Activated CD4-positive, alpha-beta T cell treated with anti-CD3 and anti-CD28 coated beads, Interleukin-2, amount 10 ng/mL, durations not matched to agents 24 days and 14 days (primary cell): ENCODE results near the gene COIL. TPM values are rescaled to one million over a fixed set of nuclear protein-coding genes. Genes with fewer than 3 reads are reported as not detected.
A peak's percentile ranks its signal among the peaks of the same experiment; 100 is the strongest.
"Not testable (repeated sequence)": the region's sequence is repeated elsewhere in the genome, so short reads cannot be mapped to it uniquely, and the experiment has no call there.

Experiments used
- DNase-seq: peaks from one replicate; pipeline ENCODE4 v3.0.0; 2022
- H3K27ac Mint-ChIP-seq: one replicate; pipeline ENCODE4 v1.8.0; 2022; ENCODE audit warnings: mild to moderate bottlenecking, mixed read lengths
- H3K27me3 Mint-ChIP-seq: one replicate; pipeline ENCODE4 v1.8.0; 2022; ENCODE audit warnings: mixed read lengths
- H3K36me3 Mint-ChIP-seq: one replicate; pipeline ENCODE4 v1.8.0; 2022; ENCODE audit warnings: low read depth, mild to moderate bottlenecking, mixed read lengths
- H3K4me1 Mint-ChIP-seq: one replicate; pipeline ENCODE4 v1.8.0; 2021; ENCODE audit warnings: mixed read lengths
- H3K4me3 Mint-ChIP-seq: one replicate; pipeline ENCODE4 v1.8.0; 2022; ENCODE audit warnings: mild to moderate bottlenecking, moderate library complexity, mixed read lengths
- H3K9me3 Mint-ChIP-seq: one replicate; pipeline ENCODE4 v1.8.0; 2021; ENCODE audit warnings: mixed read lengths
- intact Hi-C: fragments of 100-400 bp; cut with micrococcal nuclease; formaldehyde crosslinking; loops from one replicate; pipeline ENCODE4 v1.15.1; 2023
- total RNA-seq: library from RNA; stranded (reverse); gene quantifications from 2 replicates; pipeline ENCODE4 v1.2.3, GENCODE V29; 2022

Gene COIL
- total RNA-seq, 1 donor from 2014 or later: 23.3 TPM

GRCh38 chr17:56970974-56971373, 10.1 kb upstream of the COIL start:
- no peaks in the 10 kb centered on the region for H3K9me3 Mint-ChIP-seq
- H3K4me3 Mint-ChIP-seq: no peak overlapping the region
- no peak for DNase-seq
- peaks cover 35% of the 10 kb centered on the region for H3K27me3 Mint-ChIP-seq
- H3K27ac Mint-ChIP-seq: no peak overlapping the region
- H3K4me1 Mint-ChIP-seq: no peaks in the 10 kb centered on the region
- intact Hi-C loops: no loop called here
- H3K36me3 Mint-ChIP-seq: no peaks in the 10 kb centered on the region

GRCh38 chr17:56966338-56966737, 5.5 kb upstream of the COIL start:
- Mint-ChIP-seq H3K4me1 (no peaks in the 10 kb centered on the region), H3K4me3 (no peak overlapping the region), H3K9me3 (no peaks in the 10 kb centered on the region), H3K36me3 (no peaks in the 10 kb centered on the region), H3K27me3 (peaks cover 13% of the 10 kb centered on the region), H3K27ac (no peak overlapping the region)
- no peak for DNase-seq
- intact Hi-C loops: no loop called here

- peaks cover 10% of the 10 kb centered on the region for H3K27me3 Mint-ChIP-seq
- H3K4me3 Mint-ChIP-seq, H3K9me3 Mint-ChIP-seq, DNase-seq, H3K27ac Mint-ChIP-seq, H3K36me3 Mint-ChIP-seq, H3K4me1 Mint-ChIP-seq, intact Hi-C loops: not testable (repeated sequence)
Measured at GRCh38 chr17:56965681-56966080, 4.8 kb upstream of the COIL start.

GRCh38 chr17:56965241-56965640, 4.4 kb upstream of the COIL start:
- H3K36me3 Mint-ChIP-seq, H3K4me3 Mint-ChIP-seq, H3K27ac Mint-ChIP-seq, H3K9me3 Mint-ChIP-seq, H3K4me1 Mint-ChIP-seq, intact Hi-C loops, DNase-seq, H3K27me3 Mint-ChIP-seq: not testable (repeated sequence)

- no peaks in the 10 kb centered on the region for H3K27me3 Mint-ChIP-seq
- intact Hi-C loops: no loop called here
- DNase-seq: no peak
- no peak overlapping the region for H3K4me3 Mint-ChIP-seq
- peaks cover 8% of the 10 kb centered on the region for H3K36me3 Mint-ChIP-seq
- peaks cover 19% of the 10 kb centered on the region for H3K4me1 Mint-ChIP-seq
- no peaks in the 10 kb centered on the region for H3K9me3 Mint-ChIP-seq
- no peak overlapping the region for H3K27ac Mint-ChIP-seq
Measured at GRCh38 chr17:56956992-56957391, 3.9 kb downstream of the COIL start.

GRCh38 chr17:56949595-56949994, 11.3 kb downstream of the COIL start:
- Mint-ChIP-seq H3K27me3 (no peaks in the 10 kb centered on the region), H3K4me1 (peaks cover 7% of the 10 kb centered on the region), H3K27ac (no peak overlapping the region), H3K4me3 (no peak overlapping the region), H3K36me3 (peaks cover 36% of the 10 kb centered on the region), H3K9me3 (no peaks in the 10 kb centered on the region)
- intact Hi-C loops: loop anchor here (10.0 kb wide), 1 partner anchor 355 kb away; the partner anchor contains the start of gene NOG
- no peak for DNase-seq

- Mint-ChIP-seq H3K4me1 (peaks cover 9% of the 10 kb centered on the region), H3K27me3 (no peaks in the 10 kb centered on the region), H3K27ac (no peak overlapping the region), H3K36me3 (peaks cover 43% of the 10 kb centered on the region), H3K9me3 (no peaks in the 10 kb centered on the region), H3K4me3 (no peak overlapping the region)
- DNase-seq: no peak
- intact Hi-C loops: loop anchor here (10.0 kb wide), 1 partner anchor 354 kb away; the partner anchor contains the start of gene NOG
Measured at GRCh38 chr17:56948491-56948890, 12.4 kb downstream of the COIL start.

GRCh38 chr17:56947741-56948140, 13.1 kb downstream of the COIL start:
- no peak for DNase-seq
- Mint-ChIP-seq H3K9me3 (no peaks in the 10 kb centered on the region), H3K27me3 (no peaks in the 10 kb centered on the region), H3K4me3 (no peak overlapping the region), H3K4me1 (peaks cover 9% of the 10 kb centered on the region), H3K27ac (no peak overlapping the region), H3K36me3 (peaks cover 50% of the 10 kb centered on the region)
- intact Hi-C loops: loop anchor here (10.0 kb wide), 1 partner anchor 353 kb away; the partner anchor contains the start of gene NOG

- no peaks in the 10 kb centered on the region for H3K27me3 Mint-ChIP-seq
- intact Hi-C loops: loop anchor here (10.0 kb wide), 1 partner anchor 351 kb away; the partner anchor contains the start of gene NOG
- no peaks in the 10 kb centered on the region for H3K9me3 Mint-ChIP-seq
- DNase-seq: no peak
- peaks cover 60% of the 10 kb centered on the region for H3K36me3 Mint-ChIP-seq
- H3K27ac Mint-ChIP-seq: no peak overlapping the region
- peaks cover 9% of the 10 kb centered on the region for H3K4me1 Mint-ChIP-seq
- H3K4me3 Mint-ChIP-seq: no peak overlapping the region
Measured at GRCh38 chr17:56945938-56946505, 14.8 kb downstream of the COIL start.

GRCh38 chr17:56943505-56944125, 17.2 kb downstream of the COIL start:
- DNase-seq: no peak
- Mint-ChIP-seq H3K9me3 (no peaks in the 10 kb centered on the region), H3K4me3 (no peak overlapping the region), H3K27ac (no peak overlapping the region), H3K27me3 (no peaks in the 10 kb centered on the region), H3K36me3 (peaks cover 56% of the 10 kb centered on the region), H3K4me1 (peaks cover 5% of the 10 kb centered on the region)
- intact Hi-C loops: loop anchor here (5.0 to 10.0 kb wide), 2 partner anchors 111 to 349 kb away; partner anchors contain the start of genes C17orf67, DGKE and NOG

- no peaks in the 10 kb centered on the region for H3K9me3 Mint-ChIP-seq
- H3K36me3 Mint-ChIP-seq: peaks cover 55% of the 10 kb centered on the region
- peaks cover 19% of the 10 kb centered on the region for H3K4me1 Mint-ChIP-seq
- no peak overlapping the region for H3K4me3 Mint-ChIP-seq
- intact Hi-C loops: loop anchor here (1.0 to 10.0 kb wide), 4 partner anchors 49 to 345 kb away; partner anchors contain the start of genes C17orf67, DGKE and NOG
- peak; percentile 70 for DNase-seq
- H3K27ac Mint-ChIP-seq: peak overlapping the region; percentile 63
- no peaks in the 10 kb centered on the region for H3K27me3 Mint-ChIP-seq
Measured at GRCh38 chr17:56939869-56940484, 20.9 kb downstream of the COIL start.

- peaks cover 59% of the 10 kb centered on the region for H3K36me3 Mint-ChIP-seq
Measured at GRCh38 chr17:56938206-56938605, 22.6 kb downstream of the COIL start.

GRCh38 chr17:56937687-56938086, 23.2 kb downstream of the COIL start:
- no peaks in the 10 kb centered on the region for H3K27me3 Mint-ChIP-seq
- peaks cover under 1% of the 10 kb centered on the region for H3K9me3 Mint-ChIP-seq
- peak overlapping the region; percentile 82 for H3K27ac Mint-ChIP-seq
- peaks cover 56% of the 10 kb centered on the region for H3K36me3 Mint-ChIP-seq
- DNase-seq: no peak
- peaks cover 21% of the 10 kb centered on the region for H3K4me1 Mint-ChIP-seq
- H3K4me3 Mint-ChIP-seq: peak overlapping the region; percentile 49
- intact Hi-C loops: no loop called here

More at GRCh38 chr17:56938206-56938605, 22.6 kb downstream of the COIL start:
- intact Hi-C loops, DNase-seq, H3K27me3 Mint-ChIP-seq, H3K9me3 Mint-ChIP-seq: not testable (repeated sequence)
- Mint-ChIP-seq H3K4me3 (peak overlapping the region; percentile 49), H3K4me1 (peaks cover 21% of the 10 kb centered on the region), H3K27ac (peak overlapping the region; percentile 82)

- no peak overlapping the region for H3K27ac Mint-ChIP-seq
- no peak overlapping the region for H3K4me3 Mint-ChIP-seq
- peaks cover 4% of the 10 kb centered on the region for H3K9me3 Mint-ChIP-seq
- DNase-seq: no peak
- no peaks in the 10 kb centered on the region for H3K27me3 Mint-ChIP-seq
- intact Hi-C loops: no loop called here
- peaks cover 21% of the 10 kb centered on the region for H3K4me1 Mint-ChIP-seq
- peaks cover 51% of the 10 kb centered on the region for H3K36me3 Mint-ChIP-seq
Measured at GRCh38 chr17:56936697-56937322, 24.0 kb downstream of the COIL start.
